Panc1 (cell line): ENCODE data around the gene WFDC12. TPM values are rescaled to one million over a fixed set of nuclear protein-coding genes. Genes with fewer than 3 reads are reported as not detected.

Source experiments
- ATAC-seq: fragments of 200-7000 bp; cut with Tn5 transposase; 2 replicates; pipeline ENCODE4 v1.9.1; 2020; ENCODE audit warnings: mild to moderate bottlenecking, moderate library complexity
- BruUV-seq: library from RNA; stranded (reverse); fragments of 400-500 nt; replicated peaks from 2 replicates; lab custom pipeline; 2021; lab: Mats Ljungman, UMichigan
- CTCF ChIA-PET: fragments of 300-600 bp; sonication (Branson Sonifier 250); formaldehyde crosslinking; loops from one replicate; lab custom pipeline; 2022; ENCODE audit warnings: antibody characterized with exemption; lab: Charles Lee
- POLR2A ChIA-PET: fragments of 300-600 bp; sonication (Branson Sonifier 250); formaldehyde crosslinking; loops from one replicate; lab custom pipeline; 2022; ENCODE audit warnings: antibody characterized with exemption; lab: Charles Lee
- DNase-seq: peaks from one replicate; pipeline ENCODE4 v3.0.0-alpha.2; 2010; ENCODE audit warnings: low read depth, low spot score
- H3K27ac ChIP-seq: 2 replicates; pipeline ENCODE4 v1.5.1; 2011; ENCODE audit warnings: mild to moderate bottlenecking, low read length, inconsistent platforms
- H3K27me3 ChIP-seq: fragments of 200-500 bp; sonication (Bioruptor generic); 2 replicates; pipeline ENCODE4 v1.6.0; 2014; ENCODE audit warnings: low read length, inconsistent platforms; ENCODE audit not compliant: control insufficient read depth, insufficient read depth
- H3K36me3 ChIP-seq: fragments of 200-500 bp; sonication (Bioruptor generic); 2 replicates; pipeline ENCODE4 v1.5.1; 2014; ENCODE audit warnings: inconsistent platforms, mild to moderate bottlenecking, low read length, moderate library complexity; ENCODE audit not compliant: control insufficient read depth, insufficient read depth
- H3K4me1 ChIP-seq: 2 replicates; pipeline ENCODE4 v1.5.1; 2011; ENCODE audit warnings: inconsistent platforms, mild to moderate bottlenecking, low read length, moderate library complexity; ENCODE audit not compliant: control insufficient read depth, insufficient read depth
- H3K4me3 ChIP-seq, 2 experiments: 2 replicates each; pipeline ENCODE4 v1.5.1; 2011 to 2012; ENCODE audit warnings: low read depth in 2 of 2, low read length in 2 of 2, mild to moderate bottlenecking in 2 of 2, inconsistent platforms in 1 of 2, moderate library complexity in 1 of 2
- H3K9me3 ChIP-seq: fragments of 200-500 bp; sonication (Bioruptor generic); 2 replicates; pipeline ENCODE4 v1.5.1; 2014; ENCODE audit warnings: low read depth, mild to moderate bottlenecking, inconsistent platforms, low read length, moderate library complexity; ENCODE audit not compliant: control insufficient read depth, insufficient read depth
- CTCF ChIP-seq: fragments of 450-650 bp; IDR thresholded peaks from 2 replicates; pipeline ENCODE4 v1.5.1; 2017; ENCODE audit warnings: mild to moderate bottlenecking
- POLR2AphosphoS5 ChIP-seq: IDR thresholded peaks from 2 replicates; pipeline ENCODE4 v1.6.1; 2012; ENCODE audit warnings: mild to moderate bottlenecking, low read depth, low read length, moderate library complexity
- SIN3A ChIP-seq: IDR thresholded peaks from 2 replicates; pipeline ENCODE4 v1.6.1; 2012; ENCODE audit warnings: low read depth, mild to moderate bottlenecking, low read length, moderate library complexity, borderline replicate concordance; ENCODE audit not compliant: insufficient read depth
- TCF7L2 ChIP-seq: IDR thresholded peaks from 2 replicates; pipeline ENCODE4 v1.6.1; 2011; ENCODE audit warnings: mild to moderate bottlenecking, low read depth, low read length, inconsistent platforms
- in situ Hi-C: cut with HindIII; loops from 2 replicates; pipeline ENCODE4 v1.10.0; 2016; ENCODE audit warnings: low sequenced_read_pairs, low pct_unique_long_range_greater_than_20kb
- intact Hi-C: fragments of 100-400 bp; cut with micrococcal nuclease; formaldehyde crosslinking; loops from one replicate; pipeline ENCODE4 v1.10.0; 2022; ENCODE audit not compliant: unreplicated experiment
- total RNA-seq: library from RNA; stranded (reverse); gene quantifications from one replicate; pipeline ENCODE4 v1.2.1, GENCODE V29; 2021; ENCODE audit not compliant: unreplicated experiment
- TF ChIP-seq, protein P1 (sequence below), 2 experiments: IDR thresholded peaks; 2 replicates each; pipeline ENCODE4 v1.6.1; 2011 to 2012; ENCODE audit warnings: low read depth in 2 of 2, control low read depth in 1 of 2, low read length in 1 of 2, mild to moderate bottlenecking in 1 of 2, moderate library complexity in 1 of 2; ENCODE audit not compliant: insufficient read depth in 1 of 2

The WFDC12 gene
- total RNA-seq, 1 experiment from 2014 or later = not detected

DNA sequence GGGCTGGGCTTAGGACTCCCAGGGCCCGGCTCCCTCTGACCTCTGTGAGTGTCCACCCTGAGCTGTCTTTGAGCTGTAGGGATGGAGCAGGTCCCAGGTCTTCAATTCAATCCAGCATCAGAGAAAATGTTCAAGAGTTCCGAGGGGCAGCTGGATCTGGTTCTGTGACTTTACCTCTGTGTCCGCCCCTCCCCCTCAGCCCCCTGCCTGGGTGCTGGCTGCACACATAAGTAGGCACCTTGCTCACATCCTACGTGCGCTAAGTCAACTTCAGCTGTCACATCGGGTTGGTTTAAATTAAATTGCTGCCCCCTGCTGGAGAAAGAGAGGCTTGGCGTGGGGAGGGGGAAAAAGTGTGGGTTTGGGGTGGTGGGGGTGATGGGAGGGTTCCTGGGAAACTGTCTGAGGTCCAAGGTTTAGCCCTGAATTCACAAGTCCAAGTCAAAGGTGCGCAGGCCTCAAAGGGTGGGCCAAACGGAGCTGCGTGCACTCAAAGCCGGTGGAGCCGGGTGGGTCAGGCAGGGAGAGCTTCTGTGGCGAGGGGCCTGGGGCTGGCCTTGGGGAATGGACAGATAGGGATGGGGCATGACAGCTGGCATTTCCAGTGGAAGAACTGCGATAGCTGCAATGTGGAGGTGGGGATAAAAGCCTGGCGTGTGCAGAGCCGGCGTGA lies 12.3 kb downstream of the WFDC12 start:
- H3K27ac ChIP-seq = no peak overlapping the region
- DNase-seq (no peak), ATAC-seq (no peak)
- intact Hi-C loops (no loop called here), in situ Hi-C loops (no loop called here)
- H3K4me1 ChIP-seq = no peaks in the 10 kb centered on the region
- no peak overlapping the region for H3K4me3 ChIP-seq
- ChIA-PET CTCF (interaction anchor here (1.5 to 1.7 kb wide), 2 partner anchors 12 to 68 kb away, joined by 6 read pairs; no protein-coding TSS in a partner anchor), POLR2A (no interaction called here)
- no peaks in the 10 kb centered on the region for H3K9me3 ChIP-seq
- TF ChIP-seq SIN3A (no peak), CTCF (peak; percentile 86)
- H3K27me3 ChIP-seq = no peaks in the 10 kb centered on the region; the same call in 1 of the 2 replicates
- BruUV-seq = no TSS peak
- no peaks in the 10 kb centered on the region for H3K36me3 ChIP-seq

DNA sequence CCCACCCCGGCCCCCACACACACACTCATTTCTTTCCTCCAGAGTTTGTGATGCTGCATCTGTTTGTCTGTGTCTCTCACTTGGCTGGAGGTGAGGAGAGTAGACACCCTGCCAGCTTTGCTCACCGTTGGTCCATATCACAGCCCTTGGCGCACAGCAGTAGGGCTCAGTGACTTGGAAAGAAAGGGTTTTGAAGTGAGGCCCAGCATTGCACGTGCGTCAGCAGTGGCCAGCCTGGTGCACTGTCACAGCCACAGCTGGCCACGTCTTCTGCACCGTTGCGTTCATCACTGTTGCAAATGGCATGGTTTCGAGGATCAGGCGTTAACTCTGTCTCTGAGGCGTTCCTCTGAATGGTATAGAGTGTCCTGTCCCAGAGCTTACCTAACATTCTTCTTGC lies 13.0 kb downstream of the WFDC12 start:
- Histone ChIP-seq H3K27ac (no peak overlapping the region), H3K4me3 (no peak overlapping the region), H3K9me3 (no peaks in the 10 kb centered on the region), H3K4me1 (no peaks in the 10 kb centered on the region), H3K27me3 (peaks cover 2% of the 10 kb centered on the region), H3K36me3 (no peaks in the 10 kb centered on the region)
- intact Hi-C loops = no loop called here
- DNase-seq (no peak), ATAC-seq (no peak)
- TF ChIP-seq, protein P1, sequence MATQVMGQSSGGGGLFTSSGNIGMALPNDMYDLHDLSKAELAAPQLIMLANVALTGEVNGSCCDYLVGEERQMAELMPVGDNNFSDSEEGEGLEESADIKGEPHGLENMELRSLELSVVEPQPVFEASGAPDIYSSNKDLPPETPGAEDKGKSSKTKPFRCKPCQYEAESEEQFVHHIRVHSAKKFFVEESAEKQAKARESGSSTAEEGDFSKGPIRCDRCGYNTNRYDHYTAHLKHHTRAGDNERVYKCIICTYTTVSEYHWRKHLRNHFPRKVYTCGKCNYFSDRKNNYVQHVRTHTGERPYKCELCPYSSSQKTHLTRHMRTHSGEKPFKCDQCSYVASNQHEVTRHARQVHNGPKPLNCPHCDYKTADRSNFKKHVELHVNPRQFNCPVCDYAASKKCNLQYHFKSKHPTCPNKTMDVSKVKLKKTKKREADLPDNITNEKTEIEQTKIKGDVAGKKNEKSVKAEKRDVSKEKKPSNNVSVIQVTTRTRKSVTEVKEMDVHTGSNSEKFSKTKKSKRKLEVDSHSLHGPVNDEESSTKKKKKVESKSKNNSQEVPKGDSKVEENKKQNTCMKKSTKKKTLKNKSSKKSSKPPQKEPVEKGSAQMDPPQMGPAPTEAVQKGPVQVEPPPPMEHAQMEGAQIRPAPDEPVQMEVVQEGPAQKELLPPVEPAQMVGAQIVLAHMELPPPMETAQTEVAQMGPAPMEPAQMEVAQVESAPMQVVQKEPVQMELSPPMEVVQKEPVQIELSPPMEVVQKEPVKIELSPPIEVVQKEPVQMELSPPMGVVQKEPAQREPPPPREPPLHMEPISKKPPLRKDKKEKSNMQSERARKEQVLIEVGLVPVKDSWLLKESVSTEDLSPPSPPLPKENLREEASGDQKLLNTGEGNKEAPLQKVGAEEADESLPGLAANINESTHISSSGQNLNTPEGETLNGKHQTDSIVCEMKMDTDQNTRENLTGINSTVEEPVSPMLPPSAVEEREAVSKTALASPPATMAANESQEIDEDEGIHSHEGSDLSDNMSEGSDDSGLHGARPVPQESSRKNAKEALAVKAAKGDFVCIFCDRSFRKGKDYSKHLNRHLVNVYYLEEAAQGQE (IDR thresholded peaks at IDR 0.05; ENCODE audit: insufficient read depth in 1 of 2, low read depth in 2 of 2, low read length in 1 of 2) = no peak
- TF ChIP-seq CTCF (no peak), SIN3A (no peak), POLR2AphosphoS5 (no peak), TCF7L2 (no peak)
- no TSS peak for BruUV-seq
- ChIA-PET CTCF (interaction anchor here (0.6 to 1.7 kb wide), 2 partner anchors 68 to 96 kb away, joined by 3 to 6 read pairs; partner anchors contain the start of gene SEMG1), POLR2A (no interaction called here)
- in situ Hi-C loops = no loop called here
